ENCODE measurements around the gene TLE2.

The TLE2 gene

DNA sequence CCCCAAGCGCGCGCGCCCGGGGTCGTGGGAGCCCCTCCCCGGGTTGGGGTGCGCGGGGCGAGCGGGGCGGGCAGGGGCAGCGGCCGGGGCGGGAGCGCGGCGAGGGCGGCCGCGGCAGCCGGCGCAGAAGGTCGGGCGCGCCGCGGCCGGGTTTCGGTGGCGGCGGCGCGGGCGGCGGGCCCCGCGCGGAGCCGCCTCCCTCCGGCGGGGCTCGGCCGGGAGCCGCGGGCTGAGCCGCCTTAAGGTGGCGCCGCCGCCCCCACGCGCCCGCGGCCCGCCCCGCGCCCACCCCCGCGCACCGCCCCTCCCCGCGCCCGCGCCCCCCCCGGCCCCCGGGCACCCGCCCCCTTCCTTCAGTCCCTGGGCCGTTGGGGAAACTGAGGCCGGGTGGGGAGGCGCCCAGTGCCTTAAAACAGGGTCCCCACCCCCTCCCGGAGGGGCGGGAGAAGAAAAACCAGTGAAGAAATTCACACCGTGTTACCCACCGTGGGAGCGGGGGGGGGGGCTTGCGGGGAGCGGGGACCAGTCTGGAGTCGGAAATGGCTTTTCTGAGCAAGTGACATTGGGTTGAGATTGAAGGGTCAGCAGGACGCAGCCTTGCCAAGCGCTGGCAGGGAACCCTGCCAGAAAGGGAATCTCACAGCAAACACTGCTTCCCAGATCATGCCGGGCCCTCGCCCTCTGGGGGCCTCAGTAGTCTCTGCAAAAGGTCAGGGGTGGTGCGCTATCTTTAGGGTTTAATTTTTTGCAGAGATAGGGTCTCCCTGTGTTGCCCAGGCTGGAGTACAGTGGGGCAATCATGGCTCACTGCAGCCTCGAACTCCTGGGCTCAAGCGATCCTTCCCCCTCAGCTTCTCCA, at the start of gene TLE2:
Gene TLE2 (minus strand): TSS at position 216 of the 859 bp plus-strand sequence. CDS start 376 bp downstream, outside the sequence.
- no peak for DNase-seq

DNA sequence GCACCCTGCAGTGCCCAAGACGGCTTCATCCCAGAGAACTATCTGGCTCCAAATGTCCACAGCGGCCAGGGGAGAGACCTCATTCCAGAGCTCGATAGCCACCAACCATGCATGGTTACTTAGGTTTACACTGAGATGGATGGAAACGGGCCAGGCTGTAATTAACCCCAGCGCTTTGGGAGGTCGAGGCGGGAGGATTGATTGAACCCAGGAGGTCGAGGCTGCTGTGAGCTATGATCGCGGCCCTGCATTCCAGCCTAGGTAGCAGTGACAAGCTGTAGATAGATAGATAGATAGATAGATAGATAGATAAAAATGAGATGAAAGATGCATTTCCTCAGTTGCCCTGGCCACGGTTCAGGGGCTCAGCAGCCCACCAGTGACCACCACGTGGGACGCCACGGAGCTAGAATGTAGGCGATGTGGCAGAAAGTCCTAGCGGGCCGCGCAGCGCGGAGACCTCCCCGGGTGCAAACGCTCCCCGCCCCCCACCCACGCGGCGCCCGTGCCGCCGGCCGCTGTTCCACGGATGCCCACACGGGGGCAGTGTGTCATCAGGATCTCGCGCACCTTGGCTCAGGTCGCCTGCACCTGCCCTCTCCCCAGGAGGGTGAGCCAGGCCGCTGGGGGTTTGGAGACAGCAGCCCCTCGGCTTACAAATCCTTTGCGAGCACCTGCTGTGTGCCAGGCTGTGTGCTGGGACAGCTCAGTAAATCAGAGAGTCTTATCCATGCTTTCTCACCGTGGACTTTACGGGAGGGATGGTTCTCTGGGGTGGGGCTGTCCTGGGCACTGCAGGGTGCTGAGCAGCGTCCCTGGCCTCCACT, 46.7 kb upstream of the TLE2 start:
- DNase-seq: peak; percentile 71

DNA sequence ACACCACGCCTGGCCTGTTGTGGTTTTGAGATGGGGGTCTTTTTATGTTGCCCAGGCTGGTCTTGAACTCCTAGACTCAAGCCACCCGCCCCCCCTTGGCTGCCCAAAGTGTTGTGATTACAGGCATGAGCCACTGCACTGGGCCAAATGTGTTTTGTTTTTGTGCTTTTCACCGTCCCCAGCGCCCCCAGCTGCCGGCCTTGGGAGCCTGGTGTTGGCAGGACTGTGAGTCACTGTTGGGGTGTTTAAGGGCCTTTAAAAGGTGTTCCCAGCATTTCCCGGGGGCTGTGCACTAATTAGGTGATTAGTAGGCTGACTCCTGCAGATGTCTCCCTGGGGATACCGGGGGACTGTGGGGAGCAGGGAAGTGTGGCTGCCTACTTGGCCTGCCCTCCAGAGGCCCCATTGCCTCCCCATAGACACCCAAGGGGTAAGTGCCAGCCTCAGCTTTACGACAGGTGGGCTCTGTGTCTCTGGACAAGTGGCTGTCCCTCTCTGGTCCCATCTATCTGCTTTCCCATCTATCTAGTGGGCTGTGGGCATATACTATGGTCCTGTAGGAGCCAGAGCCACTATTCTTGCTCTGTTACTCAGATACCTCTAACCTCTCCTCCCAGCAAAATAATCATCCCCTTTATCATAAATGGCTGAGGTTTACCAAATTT, 45.0 kb upstream of the TLE2 start:
- no peak for DNase-seq

DNA sequence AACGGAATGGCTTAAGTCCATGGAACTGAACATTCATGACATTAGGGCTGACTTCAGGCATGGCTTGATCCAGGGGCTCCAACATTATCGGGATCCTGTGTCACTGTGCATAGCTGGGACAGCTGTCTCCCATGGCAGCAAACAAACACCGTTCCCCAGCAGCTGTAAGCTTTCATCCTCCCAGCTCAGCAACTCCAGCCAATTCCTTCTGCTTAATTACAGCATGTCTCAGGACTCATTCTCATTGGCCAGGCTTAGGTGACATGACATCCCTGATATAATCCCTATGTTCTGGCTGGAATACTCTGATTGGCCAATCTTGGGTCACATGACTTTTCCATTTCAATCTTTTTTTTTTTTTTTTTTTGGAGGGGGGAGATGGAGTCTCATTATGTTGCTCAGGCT, 44.1 kb upstream of the TLE2 start:
- no peak for DNase-seq

DNA sequence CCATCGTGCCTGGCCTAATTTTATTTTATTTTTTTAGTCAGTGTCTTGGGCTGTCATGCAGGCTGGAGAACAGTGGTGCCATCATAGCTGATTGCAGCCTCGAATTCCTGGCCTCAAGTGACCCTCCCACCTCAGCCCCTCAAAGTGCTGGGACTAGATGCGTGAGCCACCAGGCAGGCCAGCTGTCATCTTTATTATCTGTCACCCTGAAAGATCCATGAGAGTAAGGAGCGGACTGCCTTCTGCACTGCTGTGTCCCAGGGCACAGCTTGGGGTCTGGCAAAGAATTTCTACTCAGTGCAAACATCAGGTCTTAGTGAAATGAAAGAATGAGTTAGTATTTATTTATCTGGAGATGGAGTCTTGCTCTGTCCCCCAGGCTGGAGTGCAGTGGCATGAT, 42.7 kb upstream of the TLE2 start:
- DNase-seq: no peak

DNA sequence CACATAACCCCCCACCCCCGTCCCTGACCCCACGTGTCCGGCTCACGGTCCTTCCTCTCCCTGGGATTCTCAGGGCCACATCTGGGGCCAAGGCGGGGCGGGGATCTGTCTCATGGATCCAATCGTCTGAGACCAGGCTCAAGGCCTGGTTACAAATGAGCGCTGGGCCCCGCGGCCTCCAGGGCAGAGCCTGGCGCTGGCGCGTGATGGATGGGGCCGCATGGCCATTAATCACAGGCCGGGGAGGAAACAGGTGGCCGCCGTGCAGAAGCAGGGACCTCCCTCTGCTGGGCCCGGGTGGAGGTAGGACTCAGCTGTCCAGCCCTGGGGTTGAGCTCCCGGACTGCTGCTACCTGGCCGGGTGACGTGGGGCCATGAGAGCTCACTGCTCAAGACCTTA, 39.0 kb upstream of the TLE2 start:
- no peak for DNase-seq

DNA sequence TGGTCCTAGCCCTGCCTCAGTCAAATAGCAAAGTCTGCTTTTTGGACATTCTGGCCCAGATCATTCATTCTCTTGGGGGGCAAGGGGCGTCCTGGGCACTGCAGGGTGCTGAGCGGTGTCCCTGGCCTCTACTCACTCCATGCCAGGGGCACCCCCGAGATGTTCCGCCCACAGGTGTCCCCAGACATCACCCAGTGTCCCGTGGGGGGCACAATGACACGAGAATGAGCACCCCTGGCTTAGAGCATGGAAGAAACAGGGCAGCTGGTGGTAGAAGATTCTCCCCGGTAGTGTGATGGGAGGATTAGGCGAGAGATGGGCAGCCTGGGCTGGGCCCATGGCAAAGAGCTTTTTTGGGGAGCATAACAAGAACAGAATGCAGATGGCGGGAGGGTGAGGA, 38.5 kb upstream of the TLE2 start:
- DNase-seq: no peak

DNA sequence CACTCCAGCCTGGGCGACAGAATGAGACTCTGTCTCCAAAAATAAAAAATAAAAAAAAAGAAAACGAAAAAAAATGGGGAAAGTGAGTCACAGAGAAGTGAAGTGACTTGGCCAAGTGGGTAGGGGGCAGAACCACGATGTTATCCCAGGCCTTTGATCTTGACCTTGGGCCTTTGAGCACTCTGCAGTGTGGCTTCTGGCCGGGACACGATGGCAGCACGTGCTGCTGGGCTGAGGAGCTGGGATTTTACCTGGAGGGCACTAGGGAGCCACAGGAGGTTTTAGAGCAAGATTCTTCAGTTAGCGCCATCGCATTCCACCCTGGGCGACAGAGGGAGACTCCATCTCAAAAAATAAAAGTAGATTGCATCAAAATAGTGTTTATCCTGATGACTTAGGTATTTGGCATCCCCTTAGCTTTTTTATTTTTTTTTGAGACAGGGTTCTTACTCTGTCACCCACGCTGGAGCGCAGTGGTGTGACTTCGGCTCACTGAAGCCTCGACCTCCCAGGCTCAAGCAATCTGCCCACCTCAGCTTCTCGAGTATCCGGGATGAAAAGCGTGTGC, 37.5 kb upstream of the TLE2 start:
- no peak for DNase-seq

DNA sequence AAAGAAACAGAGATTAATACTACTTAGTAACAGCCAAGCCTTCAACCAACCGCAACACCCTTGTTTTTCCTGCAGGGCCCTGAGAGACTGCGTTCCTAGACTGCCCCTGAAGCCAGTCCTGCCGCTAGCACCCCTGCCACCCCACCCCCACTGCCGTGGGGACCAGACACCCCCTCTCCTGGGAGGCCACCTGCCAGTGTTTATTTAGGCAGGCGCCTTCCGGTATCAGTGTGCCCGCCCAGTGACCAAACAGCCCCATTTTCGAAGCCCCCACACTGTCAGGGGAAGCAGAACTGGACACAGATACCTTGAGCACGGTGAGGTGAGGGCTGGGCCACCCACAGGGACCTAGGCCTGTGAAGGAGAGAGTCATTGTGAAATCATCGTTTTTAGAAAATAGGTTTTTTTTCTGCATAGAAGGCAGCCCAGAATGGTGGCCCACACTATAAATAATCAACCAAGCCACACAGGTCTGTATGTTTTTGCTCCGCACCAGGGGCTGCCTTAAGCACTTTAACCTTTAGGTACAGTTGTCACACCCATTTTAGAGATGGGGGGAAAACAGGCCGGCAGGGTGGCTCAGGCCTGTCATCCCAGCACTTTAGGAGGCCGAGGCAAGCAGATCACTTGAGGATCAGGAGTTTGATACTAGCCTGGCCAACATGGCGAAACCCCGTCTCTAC, 36.7 kb upstream of the TLE2 start:
- DNase-seq: no peak

DNA sequence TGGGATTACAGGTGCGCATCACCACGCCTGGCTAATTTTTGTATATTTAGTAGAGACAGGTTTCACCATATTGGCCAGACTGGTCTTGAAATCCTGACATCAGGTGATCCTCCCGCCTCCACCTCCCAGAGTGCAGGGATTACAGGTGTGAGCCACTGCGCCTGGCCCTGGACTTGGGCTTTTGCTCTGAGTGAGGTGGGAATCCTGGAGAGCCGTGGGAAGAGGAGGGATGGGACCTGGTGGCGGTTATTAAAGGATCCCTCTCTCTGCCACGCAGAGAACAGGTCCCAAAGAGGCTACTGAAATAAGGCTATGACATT, 34.9 kb upstream of the TLE2 start:
- no peak for DNase-seq

DNA sequence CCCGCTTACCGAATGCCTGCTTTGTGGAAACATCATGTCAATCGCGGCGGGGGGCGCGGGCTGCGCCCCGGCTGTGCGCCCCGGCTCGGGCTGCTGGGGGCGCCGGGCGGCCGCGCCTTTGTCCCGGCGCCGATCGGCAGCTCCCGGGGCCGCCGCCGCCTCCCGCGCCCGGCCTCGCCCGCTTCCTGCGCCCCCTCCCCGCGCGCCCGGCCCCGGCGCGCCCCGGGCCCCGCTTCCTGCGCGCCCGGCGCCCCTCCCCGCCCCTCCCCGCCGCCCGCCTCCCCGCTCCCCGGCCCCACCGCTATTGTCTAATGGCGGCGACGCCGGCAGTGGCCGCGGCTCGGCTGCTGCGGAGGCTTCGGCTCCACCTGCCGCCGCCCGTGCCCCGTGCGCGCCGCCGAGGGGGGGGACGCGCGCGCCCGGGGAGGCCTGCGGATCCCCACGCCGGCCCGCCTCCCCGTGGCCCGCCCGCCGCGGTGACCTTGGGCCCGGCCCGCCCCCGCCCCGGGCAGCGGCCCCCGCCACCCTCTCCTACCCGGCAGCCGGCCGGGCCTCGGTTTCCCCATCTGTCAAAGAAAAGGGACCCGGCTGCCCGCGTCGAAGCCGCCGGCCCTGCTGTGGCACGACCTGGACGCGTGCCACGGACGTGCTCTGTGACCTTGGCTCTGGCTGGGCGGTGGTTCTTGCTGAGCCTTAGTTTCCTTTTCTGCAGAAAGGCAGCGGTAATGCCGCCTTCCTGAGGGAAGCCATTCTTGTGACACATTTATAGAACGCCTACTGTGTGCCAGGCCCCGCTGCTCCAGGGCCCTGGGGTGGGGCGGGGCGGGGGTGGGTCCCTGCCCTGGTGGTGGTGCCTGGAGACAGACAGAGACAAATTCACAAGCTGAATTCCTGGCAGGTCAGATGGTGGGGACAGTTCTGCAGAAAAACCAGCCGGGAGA, 33.4 kb upstream of the TLE2 start, which contains the start of gene TLE5:
Gene TLE5 (minus strand): TSS at position 331 of the 941 bp plus-strand sequence. CDS start 295 bp downstream, at position 36.
- no peak for DNase-seq

DNA sequence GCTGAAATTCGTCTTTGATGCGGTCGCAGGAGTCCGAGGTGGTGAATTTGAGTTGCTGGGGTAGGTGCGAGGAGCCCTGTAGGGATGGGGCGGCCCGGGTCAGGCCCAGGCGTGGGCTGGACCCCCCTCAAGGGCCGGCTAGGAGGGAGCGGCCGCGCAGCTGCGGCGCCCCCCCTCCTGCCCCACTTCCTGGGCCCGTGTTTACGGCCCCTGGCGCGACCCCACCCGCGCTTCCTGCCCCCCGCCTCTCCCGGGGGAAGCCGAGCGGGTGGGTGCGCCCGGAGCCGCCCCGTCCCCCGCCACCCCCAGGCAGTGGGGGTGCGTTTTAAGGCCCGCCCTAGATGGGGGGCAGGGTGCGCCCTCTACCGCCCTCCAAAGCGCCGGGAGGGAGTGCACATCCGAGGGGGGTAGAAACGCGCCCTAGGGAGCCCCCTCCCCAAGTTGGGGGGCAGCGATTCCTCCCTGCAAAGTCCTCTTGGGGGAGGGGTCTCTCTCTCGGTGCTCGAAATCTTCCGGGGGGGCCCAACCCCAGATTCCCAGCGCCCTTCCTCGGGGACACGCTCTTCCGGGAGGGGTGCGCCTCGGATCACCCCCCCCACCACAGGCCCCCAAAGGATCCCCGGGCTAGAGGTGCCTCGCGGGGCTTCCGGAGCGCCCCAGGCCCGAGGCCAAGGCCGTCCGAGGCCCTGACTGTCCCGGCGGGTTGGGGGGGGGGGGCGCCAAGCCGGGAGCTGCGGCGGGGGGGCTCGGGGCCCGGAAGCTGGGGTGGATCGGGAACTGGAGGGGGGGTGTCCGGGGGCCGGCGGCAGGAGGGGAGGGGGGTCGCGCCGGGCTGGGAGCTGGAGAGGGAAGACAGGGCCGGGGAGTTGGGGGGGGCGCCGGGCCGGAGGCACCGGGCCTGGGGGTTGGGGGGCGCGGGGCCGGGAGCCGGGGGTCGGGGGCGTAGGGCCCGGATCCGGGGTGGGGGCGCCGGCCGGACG, 32.4 kb upstream of the TLE2 start:
- DNase-seq: no peak

DNA sequence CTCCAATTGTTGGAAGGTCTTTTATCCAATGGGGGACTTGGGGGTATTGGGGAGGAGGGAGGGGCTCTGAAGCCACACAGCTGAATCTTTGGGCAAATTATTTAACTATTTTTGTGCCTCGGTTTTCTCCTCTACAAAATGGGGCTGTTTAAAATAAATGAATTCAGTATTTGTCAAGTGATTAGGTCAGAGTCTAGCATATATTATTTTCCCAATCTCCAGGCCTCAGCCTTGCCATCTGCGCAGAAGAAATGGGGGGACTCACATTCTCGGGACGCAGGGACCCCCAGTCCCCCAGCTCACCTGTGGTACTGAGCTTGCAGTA, 31.7 kb upstream of the TLE2 start:
- no peak for DNase-seq

DNA sequence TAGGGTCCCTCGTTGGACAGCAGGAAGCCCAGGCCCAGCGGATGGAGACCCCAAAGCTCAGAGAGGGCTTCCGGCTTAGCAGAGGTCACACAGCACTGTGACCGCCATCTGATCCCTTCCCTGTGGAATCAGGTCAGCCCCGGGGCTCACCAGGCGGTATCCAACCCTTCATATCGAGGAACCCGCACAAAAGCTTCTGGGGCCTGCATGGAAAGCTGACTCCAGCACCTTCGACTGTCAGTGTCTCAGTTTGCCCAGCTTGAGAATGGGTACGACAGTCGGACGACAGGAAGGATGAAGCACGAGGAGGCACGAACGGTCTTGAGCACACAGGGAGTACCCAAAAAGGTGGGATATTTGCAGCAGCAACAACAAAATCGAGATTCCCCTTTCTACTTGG, 30.6 kb upstream of the TLE2 start:
- DNase-seq: no peak

DNA sequence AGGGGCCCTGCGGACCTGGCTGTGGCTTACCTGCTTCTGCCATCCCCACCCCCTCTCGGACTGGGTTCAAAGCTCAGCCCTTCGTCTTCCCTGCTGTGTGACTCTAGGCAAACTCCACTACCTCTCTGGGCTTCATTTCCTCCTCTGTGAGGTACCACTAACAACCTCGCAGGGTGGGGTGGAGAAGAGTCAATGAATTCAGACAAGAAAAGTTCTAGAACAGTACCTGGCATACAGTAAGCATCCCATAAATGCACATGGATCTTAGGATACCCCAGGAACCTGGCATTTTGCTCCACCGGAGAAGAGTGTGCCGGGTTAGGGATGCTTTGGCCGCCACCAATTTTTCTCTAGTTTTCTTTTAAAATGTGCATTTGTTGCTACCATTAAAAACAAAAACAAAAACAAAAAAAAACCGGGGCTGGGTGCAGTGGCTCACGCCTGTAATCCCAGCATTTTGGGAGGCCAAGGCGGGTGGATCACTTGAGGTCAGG, 29.8 kb upstream of the TLE2 start:
- no peak for DNase-seq

DNA sequence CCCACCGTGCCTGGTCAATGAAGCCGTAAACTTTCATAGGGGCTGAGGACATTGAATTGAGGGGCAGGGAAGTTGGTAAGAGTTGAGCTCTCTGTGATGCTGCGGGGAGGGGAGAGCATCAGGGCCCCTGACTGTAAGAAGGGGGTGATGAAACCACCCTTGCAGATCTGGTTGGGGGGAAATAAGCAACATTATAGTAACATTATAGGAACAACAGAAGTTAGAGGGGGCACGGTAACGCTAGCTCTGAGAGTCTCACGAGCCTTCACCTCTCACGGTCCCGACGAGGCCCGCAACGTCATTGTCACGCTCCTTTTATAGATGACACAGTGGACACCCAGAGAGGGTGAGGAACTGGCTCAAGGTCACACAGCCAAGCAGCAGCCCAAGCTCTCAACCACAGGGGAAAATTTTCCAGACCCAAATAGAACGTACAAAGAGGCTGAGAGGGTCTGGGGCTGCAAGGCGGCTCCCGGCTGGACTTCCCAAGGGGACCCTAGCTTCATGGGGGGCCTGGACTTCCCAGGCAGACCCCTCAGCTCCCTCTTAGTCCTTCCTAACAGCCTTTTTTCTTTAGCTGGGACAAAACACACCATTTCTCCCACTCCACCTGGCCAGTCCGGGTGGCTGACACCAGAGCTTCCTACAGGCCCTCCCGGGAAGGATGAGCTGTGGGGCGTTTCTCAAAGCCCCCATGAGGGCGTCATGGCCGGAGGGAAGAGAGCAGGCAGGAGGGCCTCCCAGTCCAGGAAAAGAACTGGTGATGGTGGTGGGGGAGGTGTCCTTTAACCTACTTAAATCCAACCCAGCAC, 29.1 kb upstream of the TLE2 start:
- no peak for DNase-seq

DNA sequence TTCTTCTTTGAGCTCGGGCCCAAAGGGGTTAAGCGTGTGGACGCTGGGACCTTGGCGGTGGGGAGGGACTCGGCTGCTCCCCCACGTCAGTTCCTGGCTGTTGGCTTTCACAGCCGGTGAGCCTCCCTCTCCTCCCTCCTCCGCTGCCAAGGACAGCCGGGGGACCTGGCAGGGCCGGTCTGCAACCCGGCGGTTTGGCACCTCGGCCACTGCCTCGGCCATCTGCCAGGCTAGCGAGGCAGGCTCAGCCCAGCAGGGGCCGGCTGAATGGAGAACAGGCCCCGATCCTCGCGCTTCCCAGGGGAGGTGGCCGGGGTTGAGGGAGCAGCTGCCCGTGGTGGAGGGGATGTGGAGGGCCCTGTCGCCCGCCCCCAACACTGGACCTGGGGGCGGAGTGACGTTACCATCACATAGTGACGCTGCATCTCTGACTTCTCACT, 28.2 kb upstream of the TLE2 start:
- DNase-seq: no peak

DNA sequence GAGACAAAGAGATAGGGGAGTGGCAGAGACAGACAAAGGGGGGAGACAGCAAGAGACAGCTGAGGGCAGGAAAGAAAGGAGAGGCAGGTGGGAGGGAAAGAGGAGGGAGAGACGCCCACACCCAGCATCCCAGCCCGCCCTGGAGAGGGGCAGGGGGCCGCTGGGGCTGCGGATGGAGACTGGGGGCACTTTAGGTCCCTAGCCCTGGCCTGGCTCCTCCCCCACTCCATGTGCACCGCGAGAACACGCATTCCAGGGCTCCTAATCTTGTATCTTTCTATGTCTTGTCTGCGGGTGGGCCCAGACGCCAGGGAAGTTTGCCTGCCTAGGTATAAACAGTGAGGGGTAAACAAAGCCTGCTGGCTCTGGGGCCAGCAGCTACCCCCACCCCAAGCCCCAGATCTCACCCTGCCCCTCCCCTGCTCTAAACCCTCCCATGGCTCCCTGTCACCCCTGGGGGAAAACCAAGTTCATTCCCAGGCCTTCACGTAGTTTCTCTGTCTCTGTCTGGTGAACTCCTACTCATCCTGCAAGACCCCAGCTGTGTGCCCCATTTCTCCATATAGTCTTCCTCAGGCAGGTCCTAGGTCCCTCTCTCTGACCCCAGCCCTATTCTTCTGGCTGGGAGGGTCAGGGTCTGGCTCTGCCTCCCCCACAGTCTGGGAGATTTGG, 27.5 kb upstream of the TLE2 start:
- DNase-seq: no peak
